ENCODE results near the gene OR14K1. TPM values are rescaled to one million over a fixed set of nuclear protein-coding genes. Genes with fewer than 3 reads are reported as not detected.

Gene OR14K1
- total and polyA plus RNA-seq, 9 of the 15 experiments (the other 6 are each of a cell fraction or from before 2014, with no cell fraction given): not detected

DNA sequence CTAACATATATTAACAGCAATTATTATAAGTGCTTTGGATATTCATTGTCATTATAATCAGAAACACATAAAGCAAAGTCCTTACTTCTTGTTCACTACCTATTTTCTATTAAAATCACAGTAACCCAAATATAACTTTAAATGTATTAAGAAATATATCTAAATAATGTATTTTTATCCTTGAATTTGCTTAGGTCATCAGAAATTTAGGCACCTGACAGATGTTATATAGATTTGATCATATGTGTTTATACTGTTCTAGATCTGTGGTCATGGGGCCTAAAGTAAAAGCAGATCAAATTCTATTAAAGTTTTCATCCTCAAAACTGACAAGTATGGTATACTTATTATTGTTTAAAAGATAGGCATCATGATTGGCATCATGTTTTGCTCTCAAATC, 31.2 kb downstream of the OR14K1 start (continued):
- TF ChIP-seq MAFG (tag; conservative IDR thresholded peaks at IDR 0.05): peak; percentile 66
- TF ChIP-seq ZNF143 (CRISPR knock-in tag; IDR thresholded peaks at IDR 0.05): no peak
- TF ChIP-seq FOXK2 (conservative IDR thresholded peaks at IDR 0.05 in 1 of 2, IDR thresholded peaks at IDR 0.05 in 1 of 2; ENCODE audit: low read depth in 2 of 2): no peak
- TF ChIP-seq POLR2H (tag; IDR thresholded peaks at IDR 0.05; ENCODE audit: low read depth): no peak
- TF ChIP-seq KDM1A (IDR thresholded peaks at IDR 0.05): no peak
- TF ChIP-seq RBM22 (IDR thresholded peaks at IDR 0.05; ENCODE audit: low read depth, low read length, poor library complexity, severe bottlenecking): no peak
- peak; percentile 91 for TF ChIP-seq MAFK (IDR thresholded peaks at IDR 0.05; ENCODE audit: low read length)
- no peak for TF ChIP-seq NFRKB (IDR thresholded peaks at IDR 0.05; ENCODE audit: low read depth)

Other genes with a start within 250 kb of the OR14K1 start
Only the 7 nearest of the 16 such genes appear.
- not detected in 2 replicates for gene OR13G1, start 58.9 kb upstream of the OR14K1 start, total RNA-seq (2014; rRNA removed)
- gene OR13G1, start 58.9 kb upstream of the OR14K1 start, total RNA-seq (2014; rRNA removed; fragmentation: Illumina TruSeq; extraction: Trizol): not detected in 2 replicates
- gene OR13G1, start 58.9 kb upstream of the OR14K1 start, total RNA-seq (2015; rRNA removed; fragmentation: Illumina TruSeq; extraction: Trizol): not detected in 2 replicates
- gene OR13G1, start 58.9 kb upstream of the OR14K1 start, total RNA-seq (2021): not detected in 2 replicates
- gene OR13G1, start 58.9 kb upstream of the OR14K1 start, polyA plus RNA-seq (2011; rRNA removed): not detected in 2 replicates
- gene OR13G1, start 58.9 kb upstream of the OR14K1 start, polyA plus RNA-seq (2014; fragmentation: Illumina TruSeq; extraction: Trizol): not detected in 2 replicates
- gene OR13G1, start 58.9 kb upstream of the OR14K1 start, polyA plus RNA-seq (2014; fragmentation: Nextera tagmentation; extraction: Ambion mirVana): not detected
- gene OR13G1, start 58.9 kb upstream of the OR14K1 start, polyA plus RNA-seq (2014; rRNA removed): not detected in 2 replicates
- not detected in 2 replicates for gene OR6F1, start 22.0 kb upstream of the OR14K1 start, total RNA-seq (2014; rRNA removed)
- not detected in 2 replicates for gene OR6F1, start 22.0 kb upstream of the OR14K1 start, total RNA-seq (2014; rRNA removed; fragmentation: Illumina TruSeq; extraction: Trizol)
- gene OR6F1, start 22.0 kb upstream of the OR14K1 start, total RNA-seq (2015; rRNA removed; fragmentation: Illumina TruSeq; extraction: Trizol): not detected in 2 replicates
- gene OR6F1, start 22.0 kb upstream of the OR14K1 start, total RNA-seq (2021): not detected in 2 replicates
- gene OR6F1, start 22.0 kb upstream of the OR14K1 start, polyA plus RNA-seq (2011; rRNA removed): not detected in 2 replicates
- gene OR6F1, start 22.0 kb upstream of the OR14K1 start, polyA plus RNA-seq (2014; fragmentation: Illumina TruSeq; extraction: Trizol): not detected in 2 replicates
- gene OR6F1, start 22.0 kb upstream of the OR14K1 start, polyA plus RNA-seq (2014; fragmentation: Nextera tagmentation; extraction: Ambion mirVana): not detected
- gene OR6F1, start 22.0 kb upstream of the OR14K1 start, polyA plus RNA-seq (2014; rRNA removed): not detected in 2 replicates
- not detected in 2 replicates for gene OR14A2, start 9.5 kb downstream of the OR14K1 start, total RNA-seq (2014; rRNA removed)
- gene OR14A2, start 9.5 kb downstream of the OR14K1 start, total RNA-seq (2014; rRNA removed; fragmentation: Illumina TruSeq; extraction: Trizol): not detected in 2 replicates
- gene OR14A2, start 9.5 kb downstream of the OR14K1 start, total RNA-seq (2015; rRNA removed; fragmentation: Illumina TruSeq; extraction: Trizol): not detected in 2 replicates
- gene OR14A2, start 9.5 kb downstream of the OR14K1 start, total RNA-seq (2021): not detected in 2 replicates
- not detected in 2 replicates for gene OR14A2, start 9.5 kb downstream of the OR14K1 start, polyA plus RNA-seq (2011; rRNA removed)
- gene OR14A2, start 9.5 kb downstream of the OR14K1 start, polyA plus RNA-seq (2014; fragmentation: Illumina TruSeq; extraction: Trizol): not detected in 2 replicates
- not detected for gene OR14A2, start 9.5 kb downstream of the OR14K1 start, polyA plus RNA-seq (2014; fragmentation: Nextera tagmentation; extraction: Ambion mirVana)
- gene OR14A2, start 9.5 kb downstream of the OR14K1 start, polyA plus RNA-seq (2014; rRNA removed): not detected in 2 replicates
- not detected in 2 replicates for gene OR1C1, start 21.9 kb downstream of the OR14K1 start, total RNA-seq (2014; rRNA removed)
- not detected in 2 replicates for gene OR1C1, start 21.9 kb downstream of the OR14K1 start, total RNA-seq (2014; rRNA removed; fragmentation: Illumina TruSeq; extraction: Trizol)
- not detected in 2 replicates for gene OR1C1, start 21.9 kb downstream of the OR14K1 start, total RNA-seq (2015; rRNA removed; fragmentation: Illumina TruSeq; extraction: Trizol)
- gene OR1C1, start 21.9 kb downstream of the OR14K1 start, total RNA-seq (2021): not detected in 2 replicates
- gene OR1C1, start 21.9 kb downstream of the OR14K1 start, polyA plus RNA-seq (2011; rRNA removed): not detected in 2 replicates
- gene OR1C1, start 21.9 kb downstream of the OR14K1 start, polyA plus RNA-seq (2014; fragmentation: Illumina TruSeq; extraction: Trizol): not detected in 2 replicates
- gene OR1C1, start 21.9 kb downstream of the OR14K1 start, polyA plus RNA-seq (2014; fragmentation: Nextera tagmentation; extraction: Ambion mirVana): not detected
- gene OR1C1, start 21.9 kb downstream of the OR14K1 start, polyA plus RNA-seq (2014; rRNA removed): not detected in 2 replicates
- not detected in 2 replicates for gene OR14A16, start 85.5 kb downstream of the OR14K1 start, total RNA-seq (2014; rRNA removed)
- not detected in 2 replicates for gene OR14A16, start 85.5 kb downstream of the OR14K1 start, total RNA-seq (2014; rRNA removed; fragmentation: Illumina TruSeq; extraction: Trizol)
- not detected in 2 replicates for gene OR14A16, start 85.5 kb downstream of the OR14K1 start, total RNA-seq (2015; rRNA removed; fragmentation: Illumina TruSeq; extraction: Trizol)
- not detected in 2 replicates for gene OR14A16, start 85.5 kb downstream of the OR14K1 start, total RNA-seq (2021)
- not detected in 2 replicates for gene OR14A16, start 85.5 kb downstream of the OR14K1 start, polyA plus RNA-seq (2011; rRNA removed)
- not detected in 2 replicates for gene OR14A16, start 85.5 kb downstream of the OR14K1 start, polyA plus RNA-seq (2014; fragmentation: Illumina TruSeq; extraction: Trizol)
- not detected for gene OR14A16, start 85.5 kb downstream of the OR14K1 start, polyA plus RNA-seq (2014; fragmentation: Nextera tagmentation; extraction: Ambion mirVana)
- not detected in 2 replicates for gene OR14A16, start 85.5 kb downstream of the OR14K1 start, polyA plus RNA-seq (2014; rRNA removed)
- gene OR11L1, start 103.3 kb downstream of the OR14K1 start, total RNA-seq (2014; rRNA removed): not detected in 2 replicates
- not detected in 2 replicates for gene OR11L1, start 103.3 kb downstream of the OR14K1 start, total RNA-seq (2014; rRNA removed; fragmentation: Illumina TruSeq; extraction: Trizol)
- gene OR11L1, start 103.3 kb downstream of the OR14K1 start, total RNA-seq (2015; rRNA removed; fragmentation: Illumina TruSeq; extraction: Trizol): not detected in 2 replicates
- gene OR11L1, start 103.3 kb downstream of the OR14K1 start, total RNA-seq (2021): not detected in 2 replicates
- not detected in 2 replicates for gene OR11L1, start 103.3 kb downstream of the OR14K1 start, polyA plus RNA-seq (2011; rRNA removed)
- not detected in 2 replicates for gene OR11L1, start 103.3 kb downstream of the OR14K1 start, polyA plus RNA-seq (2014; fragmentation: Illumina TruSeq; extraction: Trizol)
- gene OR11L1, start 103.3 kb downstream of the OR14K1 start, polyA plus RNA-seq (2014; fragmentation: Nextera tagmentation; extraction: Ambion mirVana): not detected
- gene OR11L1, start 103.3 kb downstream of the OR14K1 start, polyA plus RNA-seq (2014; rRNA removed): not detected in 2 replicates
- 9.7 and 10.4 TPM in 2 replicates for gene TRIM58, start 118.6 kb downstream of the OR14K1 start, total RNA-seq (2014; rRNA removed)
- gene TRIM58, start 118.6 kb downstream of the OR14K1 start, total RNA-seq (2014; rRNA removed; fragmentation: Illumina TruSeq; extraction: Trizol): 6.6 and 7.2 TPM in 2 replicates
- 7.0 and 7.9 TPM in 2 replicates for gene TRIM58, start 118.6 kb downstream of the OR14K1 start, total RNA-seq (2015; rRNA removed; fragmentation: Illumina TruSeq; extraction: Trizol)
- gene TRIM58, start 118.6 kb downstream of the OR14K1 start, total RNA-seq (2021): 19.1 and 19.8 TPM in 2 replicates
- 4.1 and 5.6 TPM in 2 replicates for gene TRIM58, start 118.6 kb downstream of the OR14K1 start, polyA plus RNA-seq (2011; rRNA removed)
- gene TRIM58, start 118.6 kb downstream of the OR14K1 start, polyA plus RNA-seq (2014; fragmentation: Illumina TruSeq; extraction: Trizol): 10.6 and 13.8 TPM in 2 replicates
- 1 to 10 TPM; 3.8 to 5.8 TPM for gene TRIM58, start 118.6 kb downstream of the OR14K1 start, polyA plus RNA-seq (2014; fragmentation: Nextera tagmentation; extraction: Ambion mirVana)
- 8.7 and 10.4 TPM in 2 replicates for gene TRIM58, start 118.6 kb downstream of the OR14K1 start, polyA plus RNA-seq (2014; rRNA removed)

Data from K562 (cell line).